Right ventricle myocardium inferior (tissue), 1 donor: ENCODE results near the gene RALGAPA1. TPM values are rescaled to one million over a fixed set of nuclear protein-coding genes. Genes with fewer than 3 reads are reported as not detected.
"Not testable (repeated sequence)": the region's sequence is repeated elsewhere in the genome, so short reads cannot be mapped to it uniquely, and the experiment has no call there.

ENCODE experiments used
- ATAC-seq: fragments of 200-7000 bp; cut with Tn5 transposase; one replicate; pipeline ENCODE4 v1.9.1; 2020; ENCODE audit warnings: mild to moderate bottlenecking, moderate library complexity
- DNase-seq: peaks from one replicate; pipeline ENCODE4 v3.0.0; 2021; ENCODE audit errors: missing footprints
- intact Hi-C: fragments of 100-400 bp; cut with DNase I; formaldehyde crosslinking; loops from one replicate; pipeline ENCODE4 v1.11.0; 2022
- total RNA-seq: library from RNA; stranded (reverse); fragmentation: NEBNext Ultra II Directional; extraction: Animal tissue kit (Norgen Biotek cat#: 25700); gene quantifications from one replicate; pipeline ENCODE4 v1.2.1, GENCODE V29; 2021
- donor health status: DM: no; HTN: yes; CAD: no; lungs with severe emphysema.

RALGAPA1 gene
- total RNA-seq, 1 donor from 2014 or later = 35.6 TPM

DNA sequence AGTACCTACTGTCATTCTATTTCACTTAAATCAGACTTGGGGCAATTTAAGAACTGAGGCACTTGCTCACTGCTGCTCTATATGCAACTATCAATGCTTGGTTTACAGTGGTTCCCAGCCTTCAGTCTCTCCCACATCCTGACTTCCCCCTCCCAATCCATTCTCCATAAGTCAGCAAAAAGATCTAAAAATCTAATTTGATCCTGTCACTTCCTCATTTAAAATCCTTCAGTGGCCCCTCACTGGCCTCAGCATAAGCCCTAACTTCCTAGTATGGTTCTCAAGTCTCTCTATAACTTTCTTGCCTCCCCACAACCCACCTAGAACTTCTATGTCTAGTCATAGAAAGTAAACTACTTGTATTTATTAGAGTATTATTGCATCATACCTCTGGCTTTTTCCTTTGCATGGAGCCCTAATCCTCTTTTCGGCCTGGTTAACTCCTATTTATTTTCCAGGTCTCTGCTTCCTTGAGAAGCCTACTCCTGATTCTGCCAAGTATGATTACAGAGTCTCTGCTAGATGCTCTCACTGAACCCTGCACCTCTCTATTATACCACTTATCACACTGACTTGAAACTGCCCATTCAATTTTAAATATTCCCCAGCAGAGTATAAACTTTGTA, 130.6 kb downstream of the RALGAPA1 start:
- ATAC-seq (no peak), DNase-seq (no peak)
- intact Hi-C loops = no loop called here

DNA sequence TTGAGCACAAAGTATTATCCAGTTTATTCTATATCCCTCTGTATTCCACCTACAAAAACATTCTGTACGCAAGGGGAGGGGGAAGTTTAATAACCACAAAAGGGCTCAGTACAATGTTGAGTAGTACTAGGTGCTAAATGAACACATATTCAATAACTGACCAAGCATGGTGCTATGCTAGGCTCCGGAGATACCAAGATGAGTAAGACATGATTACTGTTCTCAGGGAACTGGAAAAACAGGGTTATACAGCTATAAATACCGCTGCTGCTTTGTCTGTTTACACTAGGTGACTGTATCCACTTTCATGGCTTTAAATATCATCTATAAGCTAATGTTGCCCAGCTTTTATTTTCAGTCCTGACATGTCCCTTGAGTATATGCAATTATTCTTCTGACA, 139.3 kb downstream of the RALGAPA1 start:
- intact Hi-C loops = no loop called here
- no peak for ATAC-seq
- no peak for DNase-seq

DNA sequence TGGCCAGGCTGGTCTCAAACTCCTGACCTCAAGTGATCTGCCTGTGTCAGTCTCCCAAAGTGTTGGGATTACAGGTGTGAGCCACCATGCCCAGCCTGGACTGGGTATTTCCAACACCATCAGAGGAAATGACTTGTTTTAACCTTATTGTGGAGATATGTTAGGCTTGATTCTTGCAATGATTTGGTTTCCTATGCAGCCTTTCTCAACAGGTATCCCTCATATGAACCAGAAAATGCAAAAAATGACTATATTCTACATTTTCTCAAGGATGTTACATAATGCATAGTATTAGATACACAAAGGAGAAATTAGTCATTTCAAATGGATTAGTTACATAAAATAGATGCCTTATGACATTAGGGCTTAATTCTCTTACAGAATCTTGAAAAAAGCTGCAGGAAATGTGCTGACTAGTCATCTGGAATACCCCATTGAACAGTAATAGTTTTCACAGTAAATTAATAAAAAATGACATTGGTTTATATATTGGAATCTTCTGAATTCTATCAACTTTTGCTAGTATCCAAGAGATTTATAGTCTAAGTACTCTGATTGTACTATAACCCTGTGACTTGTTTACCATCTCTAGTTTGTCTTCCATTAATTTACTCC, 142.6 kb downstream of the RALGAPA1 start:
- intact Hi-C loops = no loop called here
- ATAC-seq = no peak

DNA sequence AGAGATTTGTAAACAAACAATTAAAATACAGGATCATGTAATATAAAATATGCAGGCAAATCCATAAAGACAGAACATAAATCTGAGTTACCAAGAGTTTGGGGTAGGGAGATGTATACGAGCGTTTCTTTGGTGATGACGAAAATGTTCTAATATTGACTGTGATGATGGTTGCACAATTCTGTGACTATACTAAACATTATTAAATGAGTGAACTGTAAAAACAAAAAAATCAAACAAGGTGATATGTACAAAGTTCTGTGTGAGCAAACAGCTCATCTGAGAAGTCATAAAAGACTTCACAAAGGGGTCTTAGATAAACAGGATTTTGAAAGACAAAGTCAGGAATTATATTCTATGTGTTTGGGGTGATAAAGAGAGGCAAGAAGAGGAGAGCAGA, 147.2 kb downstream of the RALGAPA1 start:
- intact Hi-C loops = no loop called here
- DNase-seq (no peak), ATAC-seq (no peak)

More for the DNA sequence above, 142.6 kb downstream of the RALGAPA1 start:
- no peak for DNase-seq

DNA sequence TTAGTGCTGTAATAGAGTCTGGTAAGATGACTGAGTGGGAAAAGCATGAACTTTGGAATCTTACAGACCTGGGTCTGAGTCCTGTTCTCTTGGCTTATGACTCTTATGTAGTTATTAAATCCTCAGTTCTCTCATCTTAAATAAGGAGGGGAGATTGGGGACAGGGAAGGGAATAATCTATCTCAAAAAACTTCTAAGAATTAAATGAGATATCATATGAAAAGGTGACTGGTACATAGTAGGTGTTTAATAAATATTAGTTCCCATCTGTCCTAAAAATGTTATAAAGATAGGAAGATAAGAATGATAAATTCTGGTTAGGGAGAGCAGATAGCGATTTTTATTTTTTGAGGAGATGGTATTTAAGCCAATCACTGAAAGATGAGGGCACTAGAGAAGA, 156.1 kb downstream of the RALGAPA1 start:
- intact Hi-C loops = no loop called here
- ATAC-seq = no peak
- no peak for DNase-seq

DNA sequence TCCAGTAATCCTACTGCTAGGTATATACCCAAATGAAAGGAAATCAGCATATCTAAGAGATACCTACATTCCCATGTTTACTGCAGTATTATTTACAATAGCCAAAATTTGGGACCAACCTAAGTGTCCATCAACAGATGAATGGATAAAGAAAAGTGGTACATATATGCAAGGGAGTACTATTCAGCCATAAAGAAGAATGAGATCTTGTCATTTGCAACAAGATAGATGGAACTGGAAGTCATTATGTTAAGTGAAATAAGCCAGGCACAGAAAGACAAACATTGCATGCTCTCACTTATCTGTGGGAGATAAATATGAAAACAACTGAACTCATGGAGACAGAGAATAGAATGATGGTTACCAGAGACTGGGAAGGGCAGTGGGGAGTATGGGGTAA, 165.6 kb downstream of the RALGAPA1 start:
- ATAC-seq (no peak), DNase-seq (no peak)
- intact Hi-C loops = no loop called here

DNA sequence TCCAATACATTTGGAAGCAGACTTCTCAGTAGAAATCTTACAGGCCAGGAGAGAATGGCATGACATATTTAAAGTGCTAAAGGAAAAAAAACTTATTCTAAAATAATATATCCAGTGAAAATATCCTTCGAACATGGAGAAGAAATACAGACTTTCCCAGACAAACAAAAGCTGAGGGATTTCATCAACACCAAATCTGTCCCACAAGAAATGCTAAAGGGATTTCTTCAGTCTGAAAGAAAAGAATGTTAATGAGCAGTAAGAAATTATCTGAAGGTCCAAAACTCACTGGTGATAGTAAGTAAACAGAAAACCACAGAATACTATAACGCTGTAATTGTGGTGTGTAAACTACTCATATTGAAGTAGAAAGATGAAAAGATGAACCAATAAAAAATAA, 171.2 kb downstream of the RALGAPA1 start:
- ATAC-seq = no peak
- intact Hi-C loops = no loop called here
- DNase-seq = no peak

DNA sequence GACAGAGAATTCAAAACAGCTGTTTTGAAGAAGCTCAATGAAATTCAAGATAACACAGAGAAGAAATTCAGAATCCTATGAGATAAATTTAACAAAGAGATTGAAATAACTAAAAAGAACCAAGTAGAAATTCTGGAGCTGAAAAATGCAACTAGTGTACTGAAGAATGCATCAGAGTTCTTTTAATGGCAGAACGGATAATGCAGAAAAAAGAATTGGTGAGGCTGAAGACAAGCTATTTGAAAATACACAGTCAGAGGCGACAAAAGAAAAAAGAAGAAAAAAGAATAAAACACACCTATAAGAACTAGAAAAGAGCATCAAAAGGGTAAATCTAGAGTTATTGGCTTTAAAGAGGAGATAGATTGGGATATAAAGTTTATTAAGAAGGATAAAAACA, 171.8 kb downstream of the RALGAPA1 start:
- ATAC-seq (no peak), DNase-seq (no peak)
- intact Hi-C loops = no loop called here

DNA sequence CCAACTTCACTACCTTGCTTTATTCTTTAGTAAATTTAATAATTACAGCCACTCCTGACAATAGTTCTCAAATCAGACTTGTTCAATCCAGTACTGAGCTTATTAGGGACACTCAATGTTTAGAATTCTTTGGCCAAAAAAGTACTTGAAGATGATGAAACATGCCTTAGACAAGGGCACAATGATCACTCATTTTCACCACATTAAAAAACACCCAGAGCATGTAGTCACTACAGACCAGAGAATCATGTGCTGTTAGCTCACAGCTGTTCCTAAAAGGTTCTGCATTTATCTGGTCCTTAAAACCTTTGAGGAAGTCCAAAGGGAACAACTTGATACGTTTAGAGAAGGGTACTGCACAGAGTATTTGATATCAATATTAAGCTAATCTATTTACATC, 176.4 kb downstream of the RALGAPA1 start:
- intact Hi-C loops = no loop called here
- ATAC-seq (no peak), DNase-seq (no peak)

DNA sequence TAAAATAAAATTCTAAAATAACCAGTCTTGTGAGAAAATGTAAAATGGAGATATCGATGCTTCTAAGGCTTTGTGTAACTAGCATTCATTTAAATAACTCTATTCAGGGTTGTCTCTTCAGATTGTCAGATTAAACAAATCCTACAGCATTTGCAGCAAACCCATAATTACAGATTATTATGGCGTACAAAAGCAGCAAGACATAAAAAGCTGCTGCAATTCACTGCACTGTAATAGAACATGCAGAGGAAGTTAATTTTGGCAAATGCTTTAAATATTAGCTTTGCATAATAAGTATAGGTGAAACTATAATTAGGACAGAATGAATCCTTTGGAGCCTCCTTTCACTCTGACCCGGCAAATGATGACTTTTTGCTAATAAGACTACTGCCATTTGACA, 176.8 kb downstream of the RALGAPA1 start:
- ATAC-seq (no peak), DNase-seq (no peak)
- intact Hi-C loops = no loop called here

DNA sequence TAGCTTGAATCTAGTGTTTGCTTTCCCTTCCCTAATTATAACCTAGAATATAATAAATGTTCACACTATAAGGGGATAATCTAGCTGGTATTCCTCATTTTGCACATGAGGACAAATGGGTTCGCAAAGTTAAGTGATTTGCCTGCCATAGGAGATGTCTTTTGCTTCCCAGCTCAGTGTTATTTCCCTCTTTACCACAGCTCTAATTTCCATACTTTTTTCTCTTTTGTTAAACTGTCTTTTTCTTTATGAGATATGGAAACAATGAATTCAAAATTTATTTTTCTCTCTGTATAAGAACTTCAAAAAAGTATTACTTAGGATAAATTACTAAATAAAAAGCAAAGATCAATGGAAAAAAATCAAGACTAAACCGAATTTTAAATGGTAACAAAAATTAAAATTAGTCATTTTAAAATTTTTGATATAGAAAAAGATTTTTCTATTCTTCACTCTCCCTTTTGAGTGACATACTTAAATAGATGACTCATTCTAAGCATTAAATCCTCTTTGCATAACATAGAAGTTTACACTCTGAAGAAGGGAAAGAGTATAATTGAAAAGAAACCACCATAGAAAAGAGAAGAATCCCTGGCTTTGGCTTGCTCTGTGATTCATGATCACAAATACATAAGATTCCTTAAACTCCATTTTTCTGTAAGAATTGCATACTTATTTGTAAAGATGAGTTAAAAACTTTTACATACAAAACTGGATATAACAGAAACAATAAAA, 177.9 kb downstream of the RALGAPA1 start:
- ATAC-seq (no peak), DNase-seq (no peak)
- intact Hi-C loops = no loop called here

DNA sequence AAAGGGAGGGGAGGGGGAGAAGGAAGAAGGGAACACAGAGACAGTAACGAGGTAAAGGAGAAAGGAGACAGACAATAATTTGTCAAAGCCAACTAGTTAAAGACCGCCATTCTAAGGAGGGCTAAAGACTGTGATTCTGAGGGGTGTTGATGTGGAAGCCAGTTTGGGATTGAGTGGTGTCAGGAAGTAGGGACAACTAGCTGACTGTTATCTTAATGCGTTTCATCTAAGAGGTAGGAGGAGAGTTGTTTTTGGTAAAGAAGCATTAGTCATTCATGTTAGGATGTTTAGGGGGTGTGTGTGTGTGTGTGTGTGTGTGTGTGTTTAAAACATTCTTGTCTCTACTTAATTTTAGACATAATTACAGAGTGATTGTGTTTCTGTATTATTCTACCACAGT, 180.1 kb downstream of the RALGAPA1 start:
- ATAC-seq (no peak), DNase-seq (no peak)
- intact Hi-C loops = no loop called here

DNA sequence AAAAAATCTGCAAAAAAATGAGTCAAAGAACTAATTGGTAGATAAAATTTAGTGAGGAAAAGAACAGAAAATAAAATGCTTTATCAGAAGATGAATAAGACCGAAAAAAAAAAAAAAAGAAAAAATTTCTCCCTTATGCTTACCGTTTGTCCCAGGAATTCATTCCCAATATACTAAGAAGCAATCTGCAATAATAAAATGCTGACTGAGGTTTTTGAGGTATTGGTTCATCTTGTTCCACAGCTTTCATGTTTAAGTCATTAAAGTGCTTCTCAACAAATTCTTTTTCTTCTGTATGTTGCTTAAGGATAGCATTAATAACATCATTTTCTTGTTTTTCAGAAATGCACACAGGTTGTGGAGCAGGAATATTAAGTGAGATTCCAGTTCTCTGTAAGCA, 182.1 kb downstream of the RALGAPA1 start:
- intact Hi-C loops, DNase-seq, ATAC-seq: not testable (repeated sequence)

DNA sequence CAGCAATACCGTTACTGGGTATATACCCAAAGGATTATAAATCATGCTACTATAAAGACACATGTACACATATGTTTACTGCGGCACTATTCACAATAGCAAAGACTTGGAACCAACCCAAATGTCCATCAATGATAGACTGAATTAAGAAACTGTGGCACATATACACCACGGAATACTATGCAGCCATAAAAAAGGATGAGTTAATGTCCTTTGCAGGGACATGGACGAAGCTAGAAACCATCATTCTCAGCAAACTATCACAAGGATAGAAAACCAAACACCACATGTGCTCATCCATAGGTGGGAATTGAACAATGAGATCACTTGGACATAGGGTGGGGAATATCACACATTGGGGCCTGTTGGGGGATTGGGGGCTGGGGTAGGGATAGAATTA, 187.1 kb downstream of the RALGAPA1 start:
- ATAC-seq, DNase-seq, intact Hi-C loops: not testable (repeated sequence)

DNA sequence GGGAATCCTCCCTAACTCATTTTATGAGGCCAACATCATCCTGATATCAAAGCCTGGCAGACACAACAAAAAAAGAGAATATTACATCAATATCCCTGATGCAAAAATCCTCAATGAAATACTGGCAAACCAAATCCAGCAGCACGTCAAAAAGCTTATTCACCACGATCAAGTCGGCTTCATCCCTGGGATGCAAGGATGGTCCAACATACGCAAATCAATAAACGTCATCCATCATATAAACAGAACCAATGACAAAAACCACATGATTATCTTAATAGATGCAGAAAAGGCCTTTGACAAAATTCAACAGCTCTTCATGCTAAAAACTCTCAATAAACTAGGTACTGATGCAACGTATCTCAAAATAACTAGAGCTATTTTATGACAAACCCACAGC, 189.1 kb downstream of the RALGAPA1 start:
- DNase-seq, intact Hi-C loops, ATAC-seq: not testable (repeated sequence)

DNA sequence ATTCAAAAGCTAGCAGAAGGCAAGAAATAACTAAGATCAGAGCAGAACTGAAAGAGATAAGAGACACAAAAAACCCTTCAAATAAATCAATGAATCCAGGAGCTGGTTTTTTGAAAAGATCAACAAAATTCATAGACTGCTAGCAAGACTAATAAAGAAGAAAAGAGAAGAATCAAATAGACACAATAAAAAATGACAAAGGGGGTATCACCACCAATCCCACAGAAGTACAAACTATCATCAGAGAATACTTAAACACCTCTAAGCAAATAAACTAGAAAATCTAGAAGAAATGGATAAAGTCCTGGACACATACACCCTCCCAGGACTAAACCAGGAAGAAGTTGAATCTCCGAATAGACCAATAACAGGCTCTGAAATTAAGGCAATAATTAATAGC, 189.6 kb downstream of the RALGAPA1 start:
- DNase-seq, ATAC-seq, intact Hi-C loops: not testable (repeated sequence)

DNA sequence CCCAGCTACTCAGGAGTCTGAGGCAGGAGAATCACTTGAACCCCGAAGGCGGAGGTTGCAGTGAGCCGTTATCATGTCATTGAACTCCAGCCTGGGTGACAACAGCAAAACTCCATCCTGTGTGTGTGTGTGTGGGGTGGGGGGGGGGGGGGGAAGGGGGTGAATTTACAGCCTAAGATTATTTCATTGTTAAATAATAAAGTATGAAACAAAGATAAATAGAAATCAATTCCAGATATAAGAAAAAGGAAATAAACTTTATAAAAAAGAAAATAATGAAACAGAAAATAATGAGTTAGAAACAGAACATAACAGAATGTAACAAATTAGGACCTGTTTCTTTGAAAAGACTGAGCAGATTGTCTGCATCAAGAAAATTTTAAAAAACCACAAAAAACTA, 191.6 kb downstream of the RALGAPA1 start:
- DNase-seq (no peak), ATAC-seq (no peak)

DNA sequence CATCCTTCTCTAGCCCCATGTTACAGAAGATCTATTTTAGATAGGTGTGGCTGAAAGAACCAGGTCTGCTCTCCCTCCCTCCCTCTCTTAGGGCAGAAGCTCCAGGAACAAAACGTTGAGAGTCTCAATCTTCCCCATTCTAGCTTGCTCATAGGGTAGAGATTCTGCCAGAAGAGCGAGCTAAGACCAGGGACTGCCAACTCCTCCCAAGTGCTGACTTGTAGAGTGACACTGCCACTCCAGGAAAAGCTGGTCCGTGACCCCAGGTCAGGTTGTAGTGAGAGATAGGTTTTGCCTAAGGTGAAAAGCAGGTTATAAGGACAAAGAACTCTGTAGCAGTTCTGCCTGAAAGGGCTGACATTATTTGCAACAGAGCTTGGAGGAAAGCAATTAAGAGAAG, 201.7 kb downstream of the RALGAPA1 start:
- no peak for ATAC-seq
- intact Hi-C loops = no loop called here

More for the DNA sequence above, 191.6 kb downstream of the RALGAPA1 start:
- intact Hi-C loops = no loop called here

DNA sequence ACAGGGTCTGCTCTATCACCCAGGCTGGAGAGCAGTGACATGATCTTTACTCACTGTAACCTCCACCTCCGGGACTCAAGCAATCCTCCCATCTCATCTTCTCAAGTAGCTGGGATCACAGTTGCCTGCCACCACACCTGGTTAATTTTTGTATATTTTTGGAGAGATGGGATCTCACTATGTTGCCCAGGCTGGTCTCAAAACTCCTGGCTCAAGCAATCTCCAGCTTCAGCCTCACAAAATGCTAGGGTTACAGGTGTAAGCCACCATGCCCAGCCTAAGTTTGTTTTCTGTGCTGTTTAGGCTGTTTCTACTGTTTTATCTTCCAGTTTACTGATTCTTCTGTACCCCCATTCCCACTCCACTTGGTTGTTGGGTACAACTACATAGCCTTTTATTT, 208.8 kb downstream of the RALGAPA1 start:
- intact Hi-C loops = no loop called here
- ATAC-seq (no peak), DNase-seq (no peak)

More for the DNA sequence above, 201.7 kb downstream of the RALGAPA1 start:
- no peak for DNase-seq

DNA sequence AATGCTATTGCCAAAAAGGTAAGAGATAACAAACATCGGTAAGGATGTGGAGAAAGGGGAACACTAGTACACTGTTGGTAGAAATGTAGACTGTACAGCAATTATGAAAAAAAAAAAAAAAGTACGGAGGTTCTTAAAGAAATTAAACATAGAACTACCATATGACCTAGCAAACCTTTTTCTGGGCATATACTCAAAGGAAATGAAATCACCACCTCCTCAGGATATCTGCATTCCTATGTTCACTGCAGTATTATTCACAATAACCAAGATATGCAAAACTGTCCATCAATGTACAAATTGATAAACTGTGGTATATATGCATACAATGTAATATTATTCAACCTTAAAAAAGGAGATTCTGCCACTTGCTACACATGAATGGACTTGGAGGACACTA, 214.5 kb downstream of the RALGAPA1 start:
- intact Hi-C loops = no loop called here
- DNase-seq = no peak
- ATAC-seq = no peak
